Fibroblast of skin of abdomen (primary cell): ENCODE data around the gene CDK18.
A peak's percentile ranks its signal among the peaks of the same experiment; 100 is the strongest.

Source experiments
- DNase-seq: peaks from one replicate; pipeline ENCODE4 v3.0.0-alpha.2; 2013

CDK18 gene

GRCh38 chr1:205570796-205571537 is 66.5 kb downstream of the CDK18 start:
- DNase-seq: no peak

GRCh38 chr1:205571747-205572146 is 67.3 kb downstream of the CDK18 start:
- no peak for DNase-seq

GRCh38 chr1:205572421-205572820 is 68.0 kb downstream of the CDK18 start:
- no peak for DNase-seq

- DNase-seq: no peak
These were observed 70.9 kb downstream of the CDK18 start for GRCh38 chr1:205575294-205575885.

GRCh38 chr1:205576011-205576410 is 71.5 kb downstream of the CDK18 start:
- DNase-seq: no peak

- no peak for DNase-seq
These were observed 72.6 kb downstream of the CDK18 start for GRCh38 chr1:205576805-205577761.

- peak; percentile 8 for DNase-seq
These were observed 73.6 kb downstream of the CDK18 start for GRCh38 chr1:205577874-205578658.

GRCh38 chr1:205578780-205579571 is 74.5 kb downstream of the CDK18 start:
- no peak for DNase-seq

GRCh38 chr1:205579711-205580110 is 75.2 kb downstream of the CDK18 start:
- DNase-seq: no peak

- no peak for DNase-seq
These were observed 75.9 kb downstream of the CDK18 start for GRCh38 chr1:205580140-205580922.

GRCh38 chr1:205580923-205581180 is 76.4 kb downstream of the CDK18 start:
- DNase-seq: no peak

- no peak for DNase-seq
These were observed 77.0 kb downstream of the CDK18 start for GRCh38 chr1:205581321-205581980.

- DNase-seq: no peak
These were observed 77.6 kb downstream of the CDK18 start for GRCh38 chr1:205582046-205582445.
